Left renal cortex interstitium (tissue), 4 donors: ENCODE results near the gene THTPA. TPM values are rescaled to one million over a fixed set of nuclear protein-coding genes. Genes with fewer than 3 reads are reported as not detected.

Experiments used
- DNase-seq, 4 donors: peaks; one replicate each; pipeline ENCODE4 v3.0.0-alpha.2; 2013; ENCODE audit warnings: low read depth in 4 of 4, low spot score in 2 of 4, missing footprints in 1 of 4
- polyA plus RNA-seq, 4 donors: library from polyadenylated mRNA; unstranded; fragments of 120-200 nt; gene quantifications; one replicate each; pipeline ENCODE4 v1.2.1, GENCODE V29; 2013; ENCODE audit not compliant: insufficient read length in 4 of 4

THTPA gene
- polyA plus RNA-seq, 4 donors = 17.4 to 21.4 (median 19.0) TPM

- DNase-seq = no peak
Measured at GRCh38 chr14:23550131-23550811, 5.8 kb upstream of the THTPA start.

- no peak for DNase-seq
Measured at GRCh38 chr14:23550812-23551265, 5.2 kb upstream of the THTPA start.

DNA sequence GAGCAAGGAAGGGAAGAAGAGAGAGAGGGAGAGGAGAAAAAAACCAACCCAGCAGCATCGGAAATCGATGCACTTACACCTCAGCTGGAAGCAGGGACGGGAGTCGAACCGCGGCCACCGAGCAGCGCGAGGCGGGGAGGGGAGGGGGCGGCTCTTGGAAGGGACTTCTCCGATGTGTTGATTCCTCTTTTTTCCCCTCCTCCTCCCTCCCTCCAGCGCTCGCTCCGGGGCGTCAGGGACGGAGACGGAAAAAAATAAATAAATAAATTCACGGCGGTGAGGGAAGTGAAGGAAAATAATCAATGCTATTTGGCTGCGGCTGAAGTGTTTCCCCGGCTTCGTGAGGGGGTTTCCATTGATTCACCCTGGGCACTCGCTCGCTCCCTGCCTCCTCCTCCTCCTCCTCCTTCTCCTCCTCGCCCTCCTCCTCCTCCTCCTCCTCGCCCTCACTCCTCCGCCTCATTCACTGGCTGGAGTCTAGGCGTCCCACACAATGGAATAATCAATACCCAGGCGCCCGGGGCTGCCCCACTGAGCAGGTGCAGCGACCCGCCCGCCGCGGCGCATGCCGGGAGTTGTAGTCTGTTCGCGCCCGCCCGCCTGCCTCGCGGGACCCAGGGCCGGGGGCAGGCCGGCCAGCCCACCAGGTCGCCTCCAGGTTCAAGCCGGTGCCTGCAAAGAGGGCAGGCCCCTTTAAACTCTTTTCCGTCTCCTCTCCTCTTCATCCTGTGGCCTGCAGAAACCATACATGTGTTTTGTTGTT, 4.6 kb upstream of the THTPA start, which contains the start of gene ZFHX2:
TSS of gene ZFHX2 (minus strand) at position 500 of the 763 bp plus-strand sequence. CDS start 16,440 bp downstream, outside the sequence.
- no peak for DNase-seq

GRCh38 chr14:23555533-23555881, 564 bp upstream of the THTPA start:
- DNase-seq = no peak

- DNase-seq = no peak
Measured at GRCh38 chr14:23556700-23557440, 799 bp downstream of the THTPA start.

DNA sequence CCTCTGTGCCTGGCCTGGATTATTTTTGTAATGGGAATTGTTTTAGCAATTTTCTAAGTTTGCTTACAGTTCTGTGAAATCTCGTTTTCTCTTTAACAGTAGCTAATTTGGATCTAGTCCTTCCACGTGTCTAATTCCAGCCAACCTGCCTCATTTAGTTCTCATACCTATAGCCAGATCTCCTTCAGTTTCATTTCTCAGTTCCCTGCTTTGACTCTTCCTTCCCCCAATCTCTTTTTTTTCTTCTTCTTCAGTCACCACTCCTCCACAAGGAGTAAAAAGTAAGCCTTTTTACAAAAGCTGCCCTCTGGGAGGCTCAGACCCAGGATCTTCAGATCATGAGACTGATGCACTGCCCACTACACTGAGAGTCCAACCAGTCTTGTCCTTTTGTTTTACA, 1.4 kb downstream of the THTPA start:
- DNase-seq = no peak

DNA sequence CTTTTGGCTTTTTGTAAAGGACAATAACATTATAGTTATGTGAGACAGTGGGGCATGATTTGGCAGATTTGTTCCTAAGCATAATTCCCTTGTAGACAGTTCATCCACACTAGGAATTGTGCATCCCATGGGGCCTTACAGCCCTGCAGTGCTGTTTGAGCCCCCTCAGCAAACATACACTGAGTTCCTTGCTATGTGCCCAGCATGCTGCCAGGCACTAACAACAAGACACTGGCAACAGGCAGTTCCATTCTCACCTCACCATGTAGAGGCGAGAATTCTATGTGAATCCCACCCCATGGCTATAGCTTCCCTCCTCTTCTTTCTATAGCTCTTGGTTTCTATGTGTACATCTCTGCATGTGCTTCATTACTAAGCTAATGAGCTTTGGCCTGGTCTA, 1.9 kb downstream of the THTPA start:
- no peak for DNase-seq

- DNase-seq = no peak
Measured at GRCh38 chr14:23558346-23559009, 2.4 kb downstream of the THTPA start.

- no peak for DNase-seq
Measured at GRCh38 chr14:23559010-23559925, 3.2 kb downstream of the THTPA start.

- no peak for DNase-seq
Measured at GRCh38 chr14:23559926-23560520, 4.0 kb downstream of the THTPA start.

DNA sequence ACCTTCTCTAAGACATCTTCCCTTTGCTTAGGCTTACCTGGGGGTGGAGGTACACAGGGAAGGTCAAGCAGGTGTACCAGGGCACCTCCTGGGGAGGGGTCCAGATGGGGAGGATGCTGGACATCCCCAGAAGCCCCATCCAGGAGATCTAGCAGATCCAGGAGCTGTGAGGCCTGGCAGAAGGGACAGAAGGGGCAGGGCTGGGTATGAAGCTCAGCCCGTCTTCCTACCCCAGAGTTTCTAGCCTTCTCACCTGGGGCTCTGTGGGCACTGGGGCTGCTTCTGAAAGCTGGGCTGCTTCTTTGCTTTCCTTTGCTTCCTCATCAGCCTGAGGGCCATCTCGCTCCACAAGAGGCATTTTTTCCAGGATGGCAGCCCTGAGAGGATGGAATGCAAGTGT, 5.2 kb downstream of the THTPA start:
- DNase-seq = no peak

- DNase-seq = no peak
Measured at GRCh38 chr14:23561873-23562821, 6.1 kb downstream of the THTPA start.

GRCh38 chr14:23562822-23563472, 6.9 kb downstream of the THTPA start:
- DNase-seq = no peak

- no peak for DNase-seq
Measured at GRCh38 chr14:23563473-23564180, 7.6 kb downstream of the THTPA start.

GRCh38 chr14:23564181-23564812, 8.2 kb downstream of the THTPA start:
- no peak for DNase-seq

DNA sequence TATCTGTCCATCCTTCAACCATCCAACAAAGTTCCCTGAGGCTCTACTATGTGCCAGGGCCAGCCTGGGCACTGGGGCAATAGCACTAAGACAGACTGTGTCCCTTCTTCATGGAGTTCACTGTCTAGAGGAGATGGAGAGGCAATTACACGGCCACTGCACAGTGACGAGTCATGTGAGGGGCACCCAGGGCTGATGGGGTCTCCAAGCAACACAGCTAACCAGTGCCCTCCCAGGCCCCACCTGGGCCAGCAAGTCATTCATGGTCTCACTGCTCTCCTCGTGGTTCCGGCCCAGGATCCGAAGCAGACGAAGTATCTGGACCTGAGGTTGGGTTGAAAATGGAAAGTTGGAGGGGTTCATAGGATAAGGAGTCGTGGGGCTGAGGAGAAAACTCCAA, 8.8 kb downstream of the THTPA start:
- DNase-seq = no peak

- DNase-seq = no peak
Measured at GRCh38 chr14:23565626-23566025, 9.6 kb downstream of the THTPA start.
